AG10803 (cell line): ENCODE data around the gene PBX3.

Experiments used
- DNase-seq: peaks from one replicate; pipeline ENCODE4 v3.0.0; 2010; ENCODE audit warnings: low read depth
- H3K4me3 ChIP-seq: 2 replicates; pipeline ENCODE4 v1.5.1; 2011; ENCODE audit warnings: mild to moderate bottlenecking, low read length, control low read depth
- TF ChIP-seq, protein P1 (sequence below): conservative IDR thresholded peaks from 2 replicates; pipeline ENCODE4 v1.5.1; 2011; ENCODE audit warnings: mild to moderate bottlenecking, low read length, control low read depth, inconsistent platforms

The PBX3 gene

GRCh38 chr9:125989090-125989501 is 241.9 kb downstream of the PBX3 start:
- TF ChIP-seq, protein P1, sequence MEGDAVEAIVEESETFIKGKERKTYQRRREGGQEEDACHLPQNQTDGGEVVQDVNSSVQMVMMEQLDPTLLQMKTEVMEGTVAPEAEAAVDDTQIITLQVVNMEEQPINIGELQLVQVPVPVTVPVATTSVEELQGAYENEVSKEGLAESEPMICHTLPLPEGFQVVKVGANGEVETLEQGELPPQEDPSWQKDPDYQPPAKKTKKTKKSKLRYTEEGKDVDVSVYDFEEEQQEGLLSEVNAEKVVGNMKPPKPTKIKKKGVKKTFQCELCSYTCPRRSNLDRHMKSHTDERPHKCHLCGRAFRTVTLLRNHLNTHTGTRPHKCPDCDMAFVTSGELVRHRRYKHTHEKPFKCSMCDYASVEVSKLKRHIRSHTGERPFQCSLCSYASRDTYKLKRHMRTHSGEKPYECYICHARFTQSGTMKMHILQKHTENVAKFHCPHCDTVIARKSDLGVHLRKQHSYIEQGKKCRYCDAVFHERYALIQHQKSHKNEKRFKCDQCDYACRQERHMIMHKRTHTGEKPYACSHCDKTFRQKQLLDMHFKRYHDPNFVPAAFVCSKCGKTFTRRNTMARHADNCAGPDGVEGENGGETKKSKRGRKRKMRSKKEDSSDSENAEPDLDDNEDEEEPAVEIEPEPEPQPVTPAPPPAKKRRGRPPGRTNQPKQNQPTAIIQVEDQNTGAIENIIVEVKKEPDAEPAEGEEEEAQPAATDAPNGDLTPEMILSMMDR = no peak
- no peak for DNase-seq
- no peak overlapping the region for H3K4me3 ChIP-seq

GRCh38 chr9:125989524-125990180 is 242.5 kb downstream of the PBX3 start:
- DNase-seq = no peak
- no peak overlapping the region for H3K4me3 ChIP-seq
- TF ChIP-seq, protein P1 = no peak

GRCh38 chr9:125990186-125990792 is 243.1 kb downstream of the PBX3 start:
- no peak for DNase-seq
- H3K4me3 ChIP-seq = no peak overlapping the region
- TF ChIP-seq, protein P1 = no peak

- no peak overlapping the region for H3K4me3 ChIP-seq
- no peak for DNase-seq
- TF ChIP-seq, protein P1 = no peak
Observed at GRCh38 chr9:125990793-125991220, 243.6 kb downstream of the PBX3 start.

DNA sequence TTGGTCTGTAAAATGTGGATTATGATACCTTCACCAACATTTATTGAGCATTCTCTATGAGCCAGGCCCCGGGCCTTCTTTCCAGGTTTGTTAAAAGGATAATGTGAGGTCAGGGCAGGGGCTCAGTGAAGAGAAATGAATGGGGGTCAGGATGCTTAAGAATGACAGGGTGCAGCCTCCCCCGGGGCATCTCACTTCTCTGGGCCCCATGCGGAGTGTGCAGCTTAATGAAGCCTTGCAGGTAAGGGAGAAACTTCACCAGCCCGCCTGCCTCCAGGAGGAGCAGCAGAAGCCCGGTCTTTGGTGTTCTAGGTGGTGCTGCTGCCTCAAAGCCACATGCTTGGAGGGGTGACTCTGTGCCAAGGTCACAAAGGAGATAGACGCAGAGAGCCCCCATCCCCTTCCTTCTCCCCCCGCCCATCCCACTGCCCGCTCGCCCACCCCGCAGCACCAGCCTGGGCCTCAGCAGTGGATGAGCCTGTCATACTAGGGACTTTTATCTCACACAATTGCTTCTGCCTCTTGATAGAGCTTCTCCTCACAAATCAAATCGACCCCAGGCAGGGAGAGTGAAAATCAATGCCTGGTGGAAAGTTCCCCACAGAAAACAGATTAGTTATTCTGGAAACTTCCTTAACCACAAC is 244.8 kb downstream of the PBX3 start:
- H3K4me3 ChIP-seq = no peak overlapping the region
- TF ChIP-seq, protein P1 = no peak
- DNase-seq = no peak

DNA sequence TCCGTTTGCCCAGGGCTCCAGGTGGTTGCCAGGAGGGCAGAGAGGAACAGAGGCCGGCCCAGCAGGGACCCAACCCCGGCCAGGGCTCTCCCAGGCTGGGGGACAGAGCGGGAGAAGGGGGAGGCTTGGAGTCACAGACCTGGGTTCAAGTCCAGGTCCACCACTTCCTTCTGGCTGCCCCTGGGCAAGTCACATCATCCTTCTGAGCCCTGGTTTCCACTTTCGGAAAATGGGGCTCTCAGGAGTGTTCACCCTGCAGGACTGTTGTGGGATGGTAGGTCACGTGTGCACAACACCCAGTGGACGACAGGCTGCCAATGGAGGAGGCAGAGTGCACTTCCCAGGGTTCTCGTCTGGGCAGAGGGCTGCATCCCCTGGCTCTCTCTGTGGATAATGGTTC is 245.4 kb downstream of the PBX3 start:
- TF ChIP-seq, protein P1 = no peak
- DNase-seq = no peak

DNA sequence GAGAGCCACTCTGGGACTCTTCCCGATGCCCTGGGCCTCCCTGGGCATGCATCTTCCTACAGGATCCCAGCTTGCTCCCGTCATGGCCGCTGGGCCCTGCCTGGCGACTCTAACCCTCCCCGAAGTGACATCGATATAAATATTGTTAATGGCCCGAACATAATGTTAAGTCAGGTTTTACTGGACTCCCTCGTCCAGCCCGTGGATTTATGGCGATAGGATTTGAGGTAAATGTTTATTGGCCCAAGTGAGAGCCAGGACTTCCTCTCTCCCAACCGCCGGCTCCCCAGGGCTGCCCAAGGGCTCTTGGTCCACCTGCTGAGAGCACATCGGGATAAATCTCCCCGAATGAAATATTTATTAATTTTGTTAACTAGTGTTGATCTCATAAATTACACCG is 246.3 kb downstream of the PBX3 start:
- TF ChIP-seq, protein P1 = no peak
- no peak overlapping the region for H3K4me3 ChIP-seq
- DNase-seq = no peak

More for the DNA sequence above, 245.4 kb downstream of the PBX3 start:
- no peak overlapping the region for H3K4me3 ChIP-seq
